WTC11 (cell line): ENCODE results near the gene ACSL1. TPM values are rescaled to one million over a fixed set of nuclear protein-coding genes. Genes with fewer than 3 reads are reported as not detected.

Experiments used
- ATAC-seq: fragments of 200-7000 bp; cut with Tn5 transposase; 2 replicates; pipeline ENCODE4 v1.10.0; 2021; ENCODE audit warnings: mild to moderate bottlenecking, moderate library complexity
- CTCF ChIA-PET: fragments of 300-600 bp; sonication (Branson Sonifier 250); formaldehyde crosslinking; loops from one replicate; lab custom pipeline; 2021; ENCODE audit warnings: antibody characterized with exemption; lab: Charles Lee
- POLR2A ChIA-PET: fragments of 350-600 bp; sonication (Branson Sonifier 250); formaldehyde crosslinking; loops from one replicate; lab custom pipeline; 2021; ENCODE audit warnings: antibody characterized with exemption; lab: Charles Lee
- DNase-seq: peaks from one replicate; pipeline ENCODE4 v3.0.0; 2021; ENCODE audit warnings: low spot score
- H3K27ac Mint-ChIP-seq: 2 replicates; pipeline ENCODE4 v1.8.0; 2021; ENCODE audit warnings: mixed read lengths
- H3K27me3 Mint-ChIP-seq: 2 replicates; pipeline ENCODE4 v1.8.0; 2021; ENCODE audit warnings: low read depth, mild to moderate bottlenecking, moderate library complexity, mixed read lengths
- H3K36me3 Mint-ChIP-seq: 2 replicates; pipeline ENCODE4 v1.8.0; 2021; ENCODE audit warnings: mixed read lengths
- H3K4me1 Mint-ChIP-seq: 2 replicates; pipeline ENCODE4 v1.8.0; 2022; ENCODE audit warnings: mixed read lengths
- H3K4me3 Mint-ChIP-seq: 2 replicates; pipeline ENCODE4 v1.8.0; 2021; ENCODE audit warnings: mild to moderate bottlenecking, moderate library complexity, mixed read lengths
- H3K9me3 Mint-ChIP-seq: 2 replicates; pipeline ENCODE4 v1.8.0; 2021; ENCODE audit warnings: mixed read lengths
- ARID4B ChIP-seq: sonication (generic); formaldehyde crosslinking; IDR thresholded peaks from 2 replicates; pipeline ENCODE4 v1.8.0; 2023; ENCODE audit warnings: missing genetic modification reagents, mild to moderate bottlenecking, borderline replicate concordance
- EMX1 ChIP-seq: fragments of 250-450 bp; sonication (Bioruptor Pico); IDR thresholded peaks from 2 replicates; pipeline ENCODE4 v1.8.0; 2021; ENCODE audit warnings: mild to moderate bottlenecking
- NR2C2 ChIP-seq: sonication (generic); formaldehyde crosslinking; IDR thresholded peaks from 2 replicates; pipeline ENCODE4 v1.8.0; 2022; ENCODE audit warnings: mild to moderate bottlenecking, missing genetic modification reagents
- NR3C1 ChIP-seq: sonication (generic); formaldehyde crosslinking; conservative IDR thresholded peaks from 2 replicates; pipeline ENCODE4 v1.8.1; 2023; ENCODE audit warnings: low read depth, mild to moderate bottlenecking, missing genetic modification reagents
- SMAD3 ChIP-seq: sonication (generic); formaldehyde crosslinking; IDR thresholded peaks from 2 replicates; pipeline ENCODE4 v1.8.0; 2022; ENCODE audit warnings: missing genetic modification reagents, mild to moderate bottlenecking, borderline replicate concordance
- SMAD4 ChIP-seq: sonication (generic); formaldehyde crosslinking; IDR thresholded peaks from 2 replicates; pipeline ENCODE4 v1.8.0; 2022; ENCODE audit warnings: mild to moderate bottlenecking, missing genetic modification reagents
- TCF7 ChIP-seq: sonication (generic); formaldehyde crosslinking; IDR thresholded peaks from 2 replicates; pipeline ENCODE4 v1.8.0; 2022; ENCODE audit warnings: mild to moderate bottlenecking, low read depth, missing genetic modification reagents, moderate library complexity
- TEAD4 ChIP-seq: sonication (generic); formaldehyde crosslinking; IDR thresholded peaks from 2 replicates; pipeline ENCODE4 v1.8.0; 2022; ENCODE audit warnings: mild to moderate bottlenecking, missing genetic modification reagents
- ZNF263 ChIP-seq: sonication (generic); formaldehyde crosslinking; IDR thresholded peaks from 2 replicates; pipeline ENCODE4 v1.8.1; 2022; ENCODE audit warnings: low read depth, mild to moderate bottlenecking, moderate library complexity, missing genetic modification reagents
- ZNF671 ChIP-seq: fragments of 250-450 bp; sonication (Bioruptor Pico); IDR thresholded peaks from 2 replicates; pipeline ENCODE4 v1.8.0; 2021; ENCODE audit warnings: mild to moderate bottlenecking
- ZSCAN18 ChIP-seq: fragments of 250-450 bp; sonication (Bioruptor Pico); IDR thresholded peaks from 2 replicates; pipeline ENCODE4 v2.1.2; 2022; ENCODE audit warnings: mild to moderate bottlenecking, moderate library complexity
- total RNA-seq: library from RNA; stranded (reverse); gene quantifications from 3 replicates; pipeline ENCODE4 v1.2.3, GENCODE V29; 2021
- TF ChIP-seq, protein P1 (sequence below): sonication (generic); formaldehyde crosslinking; IDR thresholded peaks from 2 replicates; pipeline ENCODE4 v1.8.0; 2023; ENCODE audit warnings: mild to moderate bottlenecking, missing genetic modification reagents
- TF ChIP-seq, protein P2 (sequence below): sonication (generic); formaldehyde crosslinking; IDR thresholded peaks from 2 replicates; pipeline ENCODE4 v1.8.0; 2022; ENCODE audit warnings: mild to moderate bottlenecking, missing genetic modification reagents
- TF ChIP-seq, protein P3 (sequence below): sonication (generic); formaldehyde crosslinking; IDR thresholded peaks from 2 replicates; pipeline ENCODE4 v1.8.1; 2022; ENCODE audit warnings: low read depth, mild to moderate bottlenecking, moderate library complexity, missing genetic modification reagents, borderline replicate concordance
- TF ChIP-seq, protein P4 (sequence below): sonication (generic); formaldehyde crosslinking; IDR thresholded peaks from 2 replicates; pipeline ENCODE4 v1.8.0; 2022; ENCODE audit warnings: mild to moderate bottlenecking, missing genetic modification reagents

The ACSL1 gene
- total RNA-seq, 1 experiment from 2014 or later = 6.6 TPM

DNA sequence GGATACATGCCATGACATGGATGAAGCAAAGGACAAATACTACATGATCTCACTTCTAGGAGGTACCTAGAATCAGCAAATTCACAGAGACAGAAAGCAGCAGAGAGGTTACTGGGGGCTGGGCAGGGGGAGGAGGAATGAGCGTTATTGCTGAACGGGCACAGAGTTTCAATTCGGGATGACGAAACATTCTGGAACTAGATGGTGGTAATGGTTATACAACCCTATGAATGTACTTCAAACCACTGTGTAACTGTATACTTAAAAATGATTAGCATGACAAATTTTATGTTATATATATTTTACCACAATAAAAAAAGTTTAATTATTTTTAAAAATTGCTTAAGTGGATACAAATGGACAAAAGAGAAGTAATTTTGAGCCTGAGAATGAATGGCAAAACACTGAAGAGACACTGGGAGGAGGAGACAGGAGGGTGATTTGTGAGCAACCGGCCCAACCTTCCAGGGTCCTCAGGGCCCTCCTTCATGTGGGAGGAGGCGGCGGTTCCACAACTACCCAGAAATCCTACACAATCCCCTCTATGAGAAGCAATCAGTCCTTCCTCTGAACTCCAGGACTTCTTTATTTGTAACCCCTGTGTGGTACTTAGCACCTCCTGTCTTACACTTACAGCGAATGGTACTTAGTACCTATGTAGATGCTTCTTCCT lies 14.1 kb downstream of the ACSL1 start:
- peaks cover 35% of the 10 kb centered on the region for H3K4me1 Mint-ChIP-seq
- no peaks in the 10 kb centered on the region; the same call in none of the 2 replicates for H3K27me3 Mint-ChIP-seq

GRCh38 chr4:184810720-184811119 lies 15.0 kb downstream of the ACSL1 start:
- ChIA-PET CTCF (no interaction called here), POLR2A (no interaction called here)
- no peaks in the 10 kb centered on the region; the same call in none of the 2 replicates for H3K27me3 Mint-ChIP-seq
- no peak overlapping the region for H3K4me3 Mint-ChIP-seq
- no peak for TF ChIP-seq NR2C2 (CRISPR knock-in tag)
- no peak for TF ChIP-seq EMX1 (CRISPR knock-in tag)
- TF ChIP-seq, protein P1, sequence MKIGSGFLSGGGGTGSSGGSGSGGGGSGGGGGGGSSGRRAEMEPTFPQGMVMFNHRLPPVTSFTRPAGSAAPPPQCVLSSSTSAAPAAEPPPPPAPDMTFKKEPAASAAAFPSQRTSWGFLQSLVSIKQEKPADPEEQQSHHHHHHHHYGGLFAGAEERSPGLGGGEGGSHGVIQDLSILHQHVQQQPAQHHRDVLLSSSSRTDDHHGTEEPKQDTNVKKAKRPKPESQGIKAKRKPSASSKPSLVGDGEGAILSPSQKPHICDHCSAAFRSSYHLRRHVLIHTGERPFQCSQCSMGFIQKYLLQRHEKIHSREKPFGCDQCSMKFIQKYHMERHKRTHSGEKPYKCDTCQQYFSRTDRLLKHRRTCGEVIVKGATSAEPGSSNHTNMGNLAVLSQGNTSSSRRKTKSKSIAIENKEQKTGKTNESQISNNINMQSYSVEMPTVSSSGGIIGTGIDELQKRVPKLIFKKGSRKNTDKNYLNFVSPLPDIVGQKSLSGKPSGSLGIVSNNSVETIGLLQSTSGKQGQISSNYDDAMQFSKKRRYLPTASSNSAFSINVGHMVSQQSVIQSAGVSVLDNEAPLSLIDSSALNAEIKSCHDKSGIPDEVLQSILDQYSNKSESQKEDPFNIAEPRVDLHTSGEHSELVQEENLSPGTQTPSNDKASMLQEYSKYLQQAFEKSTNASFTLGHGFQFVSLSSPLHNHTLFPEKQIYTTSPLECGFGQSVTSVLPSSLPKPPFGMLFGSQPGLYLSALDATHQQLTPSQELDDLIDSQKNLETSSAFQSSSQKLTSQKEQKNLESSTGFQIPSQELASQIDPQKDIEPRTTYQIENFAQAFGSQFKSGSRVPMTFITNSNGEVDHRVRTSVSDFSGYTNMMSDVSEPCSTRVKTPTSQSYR (CRISPR knock-in tag) = no peak
- TF ChIP-seq TEAD4 (CRISPR knock-in tag) = no peak
- TF ChIP-seq TCF7 (CRISPR knock-in tag) = no peak
- TF ChIP-seq ZNF263 (CRISPR knock-in tag) = no peak
- no peak for TF ChIP-seq ZSCAN18 (CRISPR knock-in tag)
- no peaks in the 10 kb centered on the region for H3K36me3 Mint-ChIP-seq
- ATAC-seq (no peak), DNase-seq (no peak)
- H3K4me1 Mint-ChIP-seq = peaks cover 36% of the 10 kb centered on the region
- no peaks in the 10 kb centered on the region for H3K9me3 Mint-ChIP-seq
- H3K27ac Mint-ChIP-seq = no peak overlapping the region

More for the DNA sequence above, 14.1 kb downstream of the ACSL1 start:
- POLR2A ChIA-PET = no interaction called here
- no peaks in the 10 kb centered on the region for H3K36me3 Mint-ChIP-seq
- H3K9me3 Mint-ChIP-seq = no peaks in the 10 kb centered on the region
- H3K4me3 Mint-ChIP-seq = no peak overlapping the region
- TF ChIP-seq, protein P2, sequence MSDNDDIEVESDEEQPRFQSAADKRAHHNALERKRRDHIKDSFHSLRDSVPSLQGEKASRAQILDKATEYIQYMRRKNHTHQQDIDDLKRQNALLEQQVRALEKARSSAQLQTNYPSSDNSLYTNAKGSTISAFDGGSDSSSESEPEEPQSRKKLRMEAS = no peak
- no peak for TF ChIP-seq SMAD3 (CRISPR knock-in tag)
- TF ChIP-seq, protein P3, sequence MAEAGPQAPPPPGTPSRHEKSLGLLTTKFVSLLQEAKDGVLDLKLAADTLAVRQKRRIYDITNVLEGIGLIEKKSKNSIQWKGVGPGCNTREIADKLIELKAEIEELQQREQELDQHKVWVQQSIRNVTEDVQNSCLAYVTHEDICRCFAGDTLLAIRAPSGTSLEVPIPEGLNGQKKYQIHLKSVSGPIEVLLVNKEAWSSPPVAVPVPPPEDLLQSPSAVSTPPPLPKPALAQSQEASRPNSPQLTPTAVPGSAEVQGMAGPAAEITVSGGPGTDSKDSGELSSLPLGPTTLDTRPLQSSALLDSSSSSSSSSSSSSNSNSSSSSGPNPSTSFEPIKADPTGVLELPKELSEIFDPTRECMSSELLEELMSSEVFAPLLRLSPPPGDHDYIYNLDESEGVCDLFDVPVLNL (CRISPR knock-in tag) = no peak
- no peak for TF ChIP-seq SMAD4 (CRISPR knock-in tag)
- DNase-seq (no peak), ATAC-seq (no peak)
- H3K27ac Mint-ChIP-seq = no peak overlapping the region
- CTCF ChIA-PET = no interaction called here

- H3K27ac Mint-ChIP-seq = peak overlapping the region; percentile 33
- H3K27me3 Mint-ChIP-seq = no peaks in the 10 kb centered on the region; the same call in none of the 2 replicates
- H3K4me1 Mint-ChIP-seq = peaks cover 35% of the 10 kb centered on the region
- no peaks in the 10 kb centered on the region for H3K9me3 Mint-ChIP-seq
- ChIA-PET CTCF (interaction anchor here (1.0 to 1.4 kb wide), 5 partner anchors 26 to 375 kb away, joined by 3 to 7 read pairs (median 5); partner anchors contain the start of gene CENPU), POLR2A (no interaction called here)
- no peak for TF ChIP-seq ZNF671 (CRISPR knock-in tag)
- no peak for TF ChIP-seq ARID4B
- TF ChIP-seq, protein P4, sequence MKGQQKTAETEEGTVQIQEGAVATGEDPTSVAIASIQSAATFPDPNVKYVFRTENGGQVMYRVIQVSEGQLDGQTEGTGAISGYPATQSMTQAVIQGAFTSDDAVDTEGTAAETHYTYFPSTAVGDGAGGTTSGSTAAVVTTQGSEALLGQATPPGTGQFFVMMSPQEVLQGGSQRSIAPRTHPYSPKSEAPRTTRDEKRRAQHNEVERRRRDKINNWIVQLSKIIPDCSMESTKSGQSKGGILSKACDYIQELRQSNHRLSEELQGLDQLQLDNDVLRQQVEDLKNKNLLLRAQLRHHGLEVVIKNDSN (CRISPR knock-in tag) = no peak
- no peak for TF ChIP-seq NR3C1 (CRISPR knock-in tag)
- TF ChIP-seq, protein P3 (CRISPR knock-in tag) = no peak
- no peak for DNase-seq
- H3K4me3 Mint-ChIP-seq = no peak overlapping the region
- ATAC-seq = no peak
- no peaks in the 10 kb centered on the region for H3K36me3 Mint-ChIP-seq
Measured at GRCh38 chr4:184808713-184809050, 17.1 kb downstream of the ACSL1 start.
